H9 (cell line): ENCODE measurements around the gene RNF114. TPM values are rescaled to one million over a fixed set of nuclear protein-coding genes. Genes with fewer than 3 reads are reported as not detected.

Experiments used
- DNase-seq: peaks from one replicate; pipeline ENCODE4 v3.0.0-alpha.2; 2017
- H2AFZ ChIP-seq: one replicate; pipeline ENCODE4 v1.6.1; 2013; ENCODE audit warnings: mild to moderate bottlenecking, low read length, control low read depth, moderate library complexity
- H2AK5ac ChIP-seq: 2 replicates; pipeline ENCODE4 v1.6.1; 2013; ENCODE audit warnings: low read length, control low read depth, mixed read lengths; ENCODE audit not compliant: insufficient read length
- H2BK120ac ChIP-seq: one replicate; pipeline ENCODE4 v1.6.1; 2013; ENCODE audit warnings: low read depth, mild to moderate bottlenecking, low read length, control low read depth, inconsistent platforms; ENCODE audit not compliant: poor library complexity, severe bottlenecking
- H2BK12ac ChIP-seq: 2 replicates; pipeline ENCODE4 v1.6.1; 2013; ENCODE audit warnings: low read length, control low read depth, mixed read lengths, low read depth; ENCODE audit not compliant: insufficient read length
- H2BK15ac ChIP-seq: 2 replicates; pipeline ENCODE4 v1.6.1; 2013; ENCODE audit warnings: low read depth, low read length, control low read depth
- H2BK20ac ChIP-seq: one replicate; pipeline ENCODE4 v1.6.1; 2013; ENCODE audit warnings: low read depth, mild to moderate bottlenecking, low read length, control low read depth, inconsistent platforms; ENCODE audit not compliant: poor library complexity, severe bottlenecking
- H2BK5ac ChIP-seq: 2 replicates; pipeline ENCODE4 v1.6.1; 2013; ENCODE audit warnings: low read length, control low read depth, mixed read lengths; ENCODE audit not compliant: insufficient read length
- H3K14ac ChIP-seq: 2 replicates; pipeline ENCODE4 v1.6.1; 2013; ENCODE audit warnings: low read length, control low read depth; ENCODE audit not compliant: insufficient read depth
- H3K18ac ChIP-seq: 2 replicates; pipeline ENCODE4 v1.6.1; 2013; ENCODE audit warnings: low read depth, mild to moderate bottlenecking, mixed read lengths, low read length, control low read depth; ENCODE audit not compliant: insufficient read length
- H3K23ac ChIP-seq: 2 replicates; pipeline ENCODE4 v1.6.1; 2013; ENCODE audit warnings: low read length, control low read depth, mixed read lengths, low read depth; ENCODE audit not compliant: insufficient read length
- H3K23me2 ChIP-seq: 2 replicates; pipeline ENCODE4 v1.6.1; 2013; ENCODE audit warnings: low read depth, mild to moderate bottlenecking, mixed read lengths, low read length, control low read depth; ENCODE audit not compliant: insufficient read length, poor library complexity, severe bottlenecking
- H3K27ac ChIP-seq: 2 replicates; pipeline ENCODE4 v1.5.1; 2013; ENCODE audit warnings: low read length, control low read depth, mixed read lengths, low read depth; ENCODE audit not compliant: insufficient read length
- H3K27me3 ChIP-seq: 2 replicates; pipeline ENCODE4 v1.6.1; 2013; ENCODE audit warnings: low read length, control low read depth, inconsistent platforms; ENCODE audit not compliant: insufficient read depth
- H3K4ac ChIP-seq: 2 replicates; pipeline ENCODE4 v1.6.1; 2013; ENCODE audit warnings: low read depth, mild to moderate bottlenecking, control low read depth, inconsistent platforms, low read length, moderate library complexity
- H3K4me1 ChIP-seq: 2 replicates; pipeline ENCODE4 v1.6.1; 2013; ENCODE audit warnings: low read length, control low read depth, inconsistent platforms; ENCODE audit not compliant: insufficient read depth
- H3K4me2 ChIP-seq: 2 replicates; pipeline ENCODE4 v1.6.1; 2013; ENCODE audit warnings: low read length, control low read depth, mixed read lengths; ENCODE audit not compliant: insufficient read length, insufficient read depth
- H3K56ac ChIP-seq: 2 replicates; pipeline ENCODE4 v1.6.1; 2013; ENCODE audit warnings: low read depth, mild to moderate bottlenecking, mixed read lengths, low read length, control low read depth; ENCODE audit not compliant: insufficient read length
- H3K79me1 ChIP-seq: 2 replicates; pipeline ENCODE4 v1.6.1; 2013; ENCODE audit warnings: low read depth, mild to moderate bottlenecking, moderate library complexity, low read length, control low read depth, inconsistent platforms; ENCODE audit not compliant: insufficient read depth, poor library complexity, severe bottlenecking
- H3K79me2 ChIP-seq: 2 replicates; pipeline ENCODE4 v1.6.1; 2013; ENCODE audit warnings: low read length, control low read depth, inconsistent platforms; ENCODE audit not compliant: insufficient read depth
- H3K9ac ChIP-seq: 2 replicates; pipeline ENCODE4 v1.6.1; 2013; ENCODE audit warnings: low read length, control low read depth, mixed read lengths; ENCODE audit not compliant: insufficient read length; ENCODE audit errors: extremely low read depth
- H3K9me3 ChIP-seq: one replicate; pipeline ENCODE4 v1.6.1; 2013; ENCODE audit warnings: low read depth, low read length, inconsistent platforms; ENCODE audit not compliant: control insufficient read depth
- H3T11ph ChIP-seq: one replicate; pipeline ENCODE4 v1.6.1; 2013; ENCODE audit warnings: mild to moderate bottlenecking, low read length, control low read depth, inconsistent platforms
- H4K20me1 ChIP-seq: one replicate; pipeline ENCODE4 v1.6.1; 2013; ENCODE audit not compliant: control insufficient read depth, insufficient read length, insufficient read depth
- H4K5ac ChIP-seq: 2 replicates; pipeline ENCODE4 v1.6.1; 2013; ENCODE audit warnings: low read depth, mild to moderate bottlenecking, mixed read lengths, low read length, control low read depth; ENCODE audit not compliant: insufficient read length
- H4K8ac ChIP-seq: replicated peaks from 2 replicates; pipeline ENCODE4 v1.6.1; 2013; ENCODE audit warnings: low read length, control low read depth, mixed read lengths, low read depth; ENCODE audit not compliant: insufficient read length
- H4K91ac ChIP-seq: 2 replicates; pipeline ENCODE4 v1.6.1; 2013; ENCODE audit warnings: low read depth, mild to moderate bottlenecking, moderate library complexity, mixed read lengths, low read length, control low read depth; ENCODE audit not compliant: insufficient read length
- H3K27ac Mint-ChIP-seq, 3 experiments: 2 replicates in 2 of 3; 3 replicates in 1 of 3; pipeline ENCODE4 v1.8.0; 2020 to 2021; ENCODE audit warnings: mixed read lengths in 3 of 3, mild to moderate bottlenecking in 1 of 3, moderate library complexity in 1 of 3
- H3K27me3 Mint-ChIP-seq: 2 replicates; pipeline ENCODE4 v1.8.0; 2021; ENCODE audit warnings: low read depth, mild to moderate bottlenecking, moderate library complexity, mixed read lengths
- H3K36me3 Mint-ChIP-seq, 3 experiments: 2 replicates in 2 of 3; 3 replicates in 1 of 3; pipeline ENCODE4 v1.8.0; 2020 to 2021; ENCODE audit warnings: low read depth in 3 of 3, mixed read lengths in 3 of 3; ENCODE audit not compliant: insufficient read depth in 1 of 3
- H3K4me1 Mint-ChIP-seq, 2 experiments: 2 replicates each; pipeline ENCODE4 v1.8.0; 2020; ENCODE audit warnings: mixed read lengths in 2 of 2
- H3K4me3 Mint-ChIP-seq, 2 experiments: 2 replicates in 1 of 2; 3 replicates in 1 of 2; pipeline ENCODE4 v1.8.0; 2020 to 2021; ENCODE audit warnings: mild to moderate bottlenecking in 2 of 2, mixed read lengths in 2 of 2, moderate library complexity in 1 of 2
- H3K9me3 Mint-ChIP-seq, 2 experiments: 2 replicates in 1 of 2; 3 replicates in 1 of 2; pipeline ENCODE4 v1.8.0; 2020; ENCODE audit warnings: mild to moderate bottlenecking in 2 of 2, mixed read lengths in 2 of 2, moderate library complexity in 1 of 2
- CTCF ChIP-seq: fragments of 200-600 bp; sonication (generic); conservative IDR thresholded peaks from 3 replicates; pipeline ENCODE4 v1.8.0; 2021; ENCODE audit warnings: antibody characterized with exemption, mild to moderate bottlenecking
- WGBS: extraction: QIAGEN DNeasy Blood & Tissue Kit; methylation state at CpG from one replicate; pipeline ENCODE4 v1.1.7; 2013; ENCODE audit warnings: missing lambda C conversion rate, low lambda C conversion rate, mixed read lengths; ENCODE audit not compliant: insufficient read length; ENCODE audit errors: extremely low coverage; 5-methylcytosine and 5-hydroxymethylcytosine counted together
- total RNA-seq: library from RNA; stranded (reverse); gene quantifications from 2 replicates; pipeline ENCODE4 v1.2.1, GENCODE V29; 2021

The RNF114 gene
- total RNA-seq, 1 experiment from 2014 or later, result 75.5 TPM

- Histone ChIP-seq H3K79me2 (0 out of 2 replicates have a peak, but pooled peaks cover 4% of the 10 kb centered on the region), H3K79me1 (no peaks in the 10 kb centered on the region), H2AK5ac (no peak overlapping the region), H3K27me3 (no peaks in the 10 kb centered on the region), H4K91ac (no peak overlapping the region), H2BK12ac (no peak overlapping the region), H2AFZ (no peak overlapping the region), H3K18ac (no peak overlapping the region), H3K23me2 (no peaks in the 10 kb centered on the region), H4K20me1 (no peaks in the 10 kb centered on the region), H2BK5ac (no peak overlapping the region), H4K8ac (no peak overlapping the region), H3K56ac (no peak overlapping the region), H4K5ac (no peak overlapping the region), H3K27ac (no peak overlapping the region), H3K4me1 (no peaks in the 10 kb centered on the region), H3K14ac (no peak overlapping the region), H3K9ac (no peak overlapping the region), H3T11ph (no peak overlapping the region), H2BK20ac (no peak overlapping the region), H3K9me3 (no peaks in the 10 kb centered on the region), H3K4ac (no peak overlapping the region), H3K4me2 (no peak overlapping the region), H3K23ac (no peak overlapping the region), H2BK15ac (no peak overlapping the region), H2BK120ac (no peak overlapping the region)
- no peaks in the 10 kb centered on the region for H3K4me1 Mint-ChIP-seq
- H3K36me3 Mint-ChIP-seq, result peaks cover 12 to 40% (median 29%) of the 10 kb centered on the region in 3 experiments
- WGBS, result no CpG with 5 or more reads among the region's 15 CpGs
- TF ChIP-seq CTCF, result no peak
- H3K27me3 Mint-ChIP-seq, result no peaks in the 10 kb centered on the region
- no peak overlapping the region for H3K4me3 Mint-ChIP-seq
- DNase-seq, result no peak
- H3K9me3 Mint-ChIP-seq, result no peaks in the 10 kb centered on the region
- no peak overlapping the region for H3K27ac Mint-ChIP-seq
Observed at GRCh38 chr20:49906615-49907154, 29.5 kb upstream of the RNF114 start.
